GM12872 (cell line): ENCODE data around the gene HIVEP2.
A peak's percentile ranks its signal among the peaks of the same experiment; 100 is the strongest.

ENCODE experiments used
- CTCF ChIP-seq: IDR thresholded peaks from 3 replicates; pipeline ENCODE4 v1.5.1; 2011; ENCODE audit warnings: low read depth, mild to moderate bottlenecking, low read length, moderate library complexity; ENCODE audit not compliant: insufficient read depth

Gene HIVEP2

GRCh38 chr6:142943711-142944123, 1.3 kb downstream of the HIVEP2 start:
- TF ChIP-seq CTCF, result no peak

GRCh38 chr6:142942805-142943227, 2.2 kb downstream of the HIVEP2 start:
- TF ChIP-seq CTCF, result peak; percentile 50; the same call in 2 of the 3 replicates

- TF ChIP-seq CTCF, result no peak
Measured at GRCh38 chr6:142942238-142942637, 2.7 kb downstream of the HIVEP2 start.

- TF ChIP-seq CTCF, result no peak
Measured at GRCh38 chr6:142941018-142941417, 4.0 kb downstream of the HIVEP2 start.

GRCh38 chr6:142940487-142940886, 4.5 kb downstream of the HIVEP2 start:
- no peak for TF ChIP-seq CTCF

GRCh38 chr6:142938510-142938909, 6.5 kb downstream of the HIVEP2 start:
- TF ChIP-seq CTCF, result no peak

- TF ChIP-seq CTCF, result no peak
Measured at GRCh38 chr6:142937986-142938385, 7.0 kb downstream of the HIVEP2 start.
